ENCODE results near the gene HECTD3.

GRCh38 chr1:44994309-44994898 lies 16.7 kb downstream of the HECTD3 start:
- TF ChIP-seq EP300 (IDR thresholded peaks at IDR 0.05), result no peak
- TF ChIP-seq CTCF (IDR thresholded peaks at IDR 0.05), result no peak
- no peak for TF ChIP-seq POLR2A (IDR thresholded peaks at IDR 0.05)
- TF ChIP-seq POLR2AphosphoS5 (IDR thresholded peaks at IDR 0.05), result no peak

Measured in stomach (tissue), 4 donors.